Colonic mucosa (tissue), 4 donors: ENCODE results near the gene AFF2. TPM values are rescaled to one million over a fixed set of nuclear protein-coding genes. Genes with fewer than 3 reads are reported as not detected.

Experiments
- DNase-seq: peaks from one replicate; pipeline ENCODE4 v3.0.0-alpha.2; 2020
- H3K27ac ChIP-seq: fragments of 200-600 bp; one replicate; pipeline ENCODE4 v1.8.0; 2021
- H3K27me3 ChIP-seq: fragments of 200-600 bp; one replicate; pipeline ENCODE4 v1.8.0; 2021
- H3K36me3 ChIP-seq: fragments of 200-600 bp; one replicate; pipeline ENCODE4 v1.8.0; 2021
- H3K4me1 ChIP-seq: fragments of 200-600 bp; one replicate; pipeline ENCODE4 v1.8.0; 2021; ENCODE audit warnings: mild to moderate bottlenecking
- H3K4me3 ChIP-seq: fragments of 200-600 bp; one replicate; pipeline ENCODE4 v1.8.0; 2021
- H3K9ac ChIP-seq, 2 donors: one replicate each; pipeline ENCODE4 v1.7.0; 2013; ENCODE audit warnings: control low read depth in 2 of 2, low read depth in 2 of 2, low read length in 2 of 2
- H3K9me3 ChIP-seq: fragments of 200-600 bp; one replicate; pipeline ENCODE4 v1.8.0; 2021
- intact Hi-C: fragments of 100-400 bp; cut with DNase I; formaldehyde crosslinking; loops from one replicate; pipeline ENCODE4 v1.14.1; 2022
- total RNA-seq, 2 donors: library from RNA; stranded (reverse); fragmentation: NEBNext Ultra II Directional in 1 of 2; extraction: Animal tissue kit (Norgen Biotek cat#: 25700) in 1 of 2; gene quantifications; one replicate each; pipeline ENCODE4 v1.2.1, GENCODE V29; 2021
- TF ChIP-seq, protein P1 (sequence below): fragments of 200-600 bp; IDR thresholded peaks from one replicate; pipeline ENCODE4 v1.8.0; 2022; ENCODE audit warnings: antibody characterized with exemption, mild to moderate bottlenecking
- donor health status: healthy.
- donor health status: DM: no; HTN: no; CAD: no.
- donor health status: DM: no; HTN: no; CAD: no.

AFF2 gene
- total RNA-seq, 2 donors from 2014 or later: 0.05 to 0.12 TPM

- no peak overlapping the region for H3K9ac ChIP-seq
- no peaks in the 10 kb centered on the region for H3K27me3 ChIP-seq
- no peaks in the 10 kb centered on the region for H3K4me1 ChIP-seq
- H3K27ac ChIP-seq: no peak overlapping the region
- no peaks in the 10 kb centered on the region for H3K36me3 ChIP-seq
- no peak overlapping the region for H3K4me3 ChIP-seq
- TF ChIP-seq, protein P1, sequence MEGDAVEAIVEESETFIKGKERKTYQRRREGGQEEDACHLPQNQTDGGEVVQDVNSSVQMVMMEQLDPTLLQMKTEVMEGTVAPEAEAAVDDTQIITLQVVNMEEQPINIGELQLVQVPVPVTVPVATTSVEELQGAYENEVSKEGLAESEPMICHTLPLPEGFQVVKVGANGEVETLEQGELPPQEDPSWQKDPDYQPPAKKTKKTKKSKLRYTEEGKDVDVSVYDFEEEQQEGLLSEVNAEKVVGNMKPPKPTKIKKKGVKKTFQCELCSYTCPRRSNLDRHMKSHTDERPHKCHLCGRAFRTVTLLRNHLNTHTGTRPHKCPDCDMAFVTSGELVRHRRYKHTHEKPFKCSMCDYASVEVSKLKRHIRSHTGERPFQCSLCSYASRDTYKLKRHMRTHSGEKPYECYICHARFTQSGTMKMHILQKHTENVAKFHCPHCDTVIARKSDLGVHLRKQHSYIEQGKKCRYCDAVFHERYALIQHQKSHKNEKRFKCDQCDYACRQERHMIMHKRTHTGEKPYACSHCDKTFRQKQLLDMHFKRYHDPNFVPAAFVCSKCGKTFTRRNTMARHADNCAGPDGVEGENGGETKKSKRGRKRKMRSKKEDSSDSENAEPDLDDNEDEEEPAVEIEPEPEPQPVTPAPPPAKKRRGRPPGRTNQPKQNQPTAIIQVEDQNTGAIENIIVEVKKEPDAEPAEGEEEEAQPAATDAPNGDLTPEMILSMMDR: no peak
- intact Hi-C loops: no loop called here
- no peak for DNase-seq
- H3K9me3 ChIP-seq: no peaks in the 10 kb centered on the region
These were observed 537.0 kb downstream of the AFF2 start for GRCh38 chrX:149037281-149037870.

DNA sequence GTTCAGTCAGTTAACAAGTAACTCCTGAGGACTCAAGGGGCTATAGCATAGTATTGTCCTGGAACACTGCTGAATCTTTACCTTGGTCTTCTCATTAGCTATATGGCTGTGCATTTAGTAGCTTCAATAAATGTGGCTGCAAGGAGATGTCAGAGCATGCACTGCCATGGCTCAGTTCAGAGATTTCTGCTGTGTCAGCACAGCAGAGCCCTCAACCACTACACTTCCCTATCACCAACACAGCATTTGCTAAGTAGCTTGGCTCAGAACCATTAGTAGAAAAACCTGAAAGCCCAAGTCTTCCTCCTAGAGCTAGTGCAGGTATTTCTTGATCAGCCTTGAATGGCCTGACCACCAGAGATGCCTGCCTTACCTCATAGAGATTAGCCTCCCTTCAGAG lies 538.6 kb downstream of the AFF2 start:
- DNase-seq: no peak
- intact Hi-C loops: no loop called here
- Histone ChIP-seq H3K27me3 (no peaks in the 10 kb centered on the region), H3K9me3 (no peaks in the 10 kb centered on the region), H3K36me3 (no peaks in the 10 kb centered on the region), H3K9ac (no peak overlapping the region), H3K4me3 (no peak overlapping the region), H3K27ac (no peak overlapping the region), H3K4me1 (no peaks in the 10 kb centered on the region)
- TF ChIP-seq, protein P1: no peak

DNA sequence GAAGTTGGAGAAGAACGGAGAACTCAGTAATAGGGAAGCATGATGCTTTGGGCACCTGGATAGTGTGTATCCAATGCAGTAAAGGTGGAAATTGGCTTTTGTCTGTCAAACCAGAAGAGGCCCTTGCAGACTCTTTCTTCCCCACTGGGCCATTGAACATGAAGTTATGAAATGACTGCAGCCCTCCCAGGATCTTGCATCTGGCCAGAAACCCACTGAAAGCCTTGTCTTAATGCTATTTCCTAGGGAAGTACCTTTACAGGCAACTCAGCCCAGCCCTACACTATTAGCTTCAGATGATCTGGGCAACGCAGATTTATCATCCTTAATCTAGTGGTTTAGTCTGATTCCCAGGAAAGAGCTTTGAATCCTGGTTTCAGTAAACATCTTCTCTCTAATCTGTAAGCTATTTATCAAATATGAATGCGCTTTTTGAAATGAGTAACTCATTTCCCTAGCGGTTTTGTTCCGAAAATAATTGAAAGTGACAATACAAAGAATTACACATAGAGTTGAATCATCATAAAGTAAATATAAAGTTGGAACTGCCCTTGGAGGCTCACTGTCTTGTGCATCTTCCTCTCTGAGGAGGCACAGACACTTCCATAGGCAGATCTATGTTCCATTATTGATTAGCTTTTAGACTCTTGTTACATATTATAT lies 540.6 kb downstream of the AFF2 start:
- TF ChIP-seq, protein P1: no peak
- Histone ChIP-seq H3K36me3 (no peaks in the 10 kb centered on the region), H3K9ac (no peak overlapping the region), H3K4me3 (no peak overlapping the region), H3K4me1 (no peaks in the 10 kb centered on the region), H3K27me3 (no peaks in the 10 kb centered on the region), H3K9me3 (no peaks in the 10 kb centered on the region), H3K27ac (no peak overlapping the region)
- intact Hi-C loops: no loop called here
- no peak for DNase-seq

GRCh38 chrX:149043401-149043800 lies 543.0 kb downstream of the AFF2 start:
- no peaks in the 10 kb centered on the region for H3K36me3 ChIP-seq
- no peaks in the 10 kb centered on the region for H3K4me1 ChIP-seq
- H3K27ac ChIP-seq: no peak overlapping the region
- intact Hi-C loops: no loop called here
- H3K4me3 ChIP-seq: no peak overlapping the region
- no peak for DNase-seq
- H3K9me3 ChIP-seq: no peaks in the 10 kb centered on the region
- no peak overlapping the region for H3K9ac ChIP-seq
- TF ChIP-seq, protein P1: no peak
- H3K27me3 ChIP-seq: no peaks in the 10 kb centered on the region

GRCh38 chrX:149044471-149044870 lies 544.1 kb downstream of the AFF2 start:
- no peak overlapping the region for H3K9ac ChIP-seq
- intact Hi-C loops: no loop called here
- H3K9me3 ChIP-seq: no peaks in the 10 kb centered on the region
- H3K4me3 ChIP-seq: no peak overlapping the region
- TF ChIP-seq, protein P1: no peak
- H3K4me1 ChIP-seq: no peaks in the 10 kb centered on the region
- H3K27me3 ChIP-seq: no peaks in the 10 kb centered on the region
- DNase-seq: no peak
- H3K36me3 ChIP-seq: no peaks in the 10 kb centered on the region
- H3K27ac ChIP-seq: no peak overlapping the region
